GM12878 (cell line): ENCODE measurements around the gene CDC16. TPM values are rescaled to one million over a fixed set of nuclear protein-coding genes. Genes with fewer than 3 reads are reported as not detected.

Source experiments
- ATAC-seq: fragments of 200-7000 bp; cut with Tn5 transposase; 3 replicates; pipeline ENCODE4 v1.9.1; 2020; ENCODE audit warnings: mild to moderate bottlenecking, moderate library complexity
- BruUV-seq: library from RNA; stranded (reverse); fragments of 400-500 nt; replicated peaks from 2 replicates; lab custom pipeline; 2021; lab: Mats Ljungman, UMichigan
- CTCF ChIA-PET: fragments of 300-600 bp; sonication (Branson Sonifier 250); formaldehyde crosslinking; extraction: SDS; loops from one replicate; lab custom pipeline; 2021; ENCODE audit warnings: inconsistent platforms; lab: Yijun Ruan, JAX
- POLR2A ChIA-PET: fragments of 350-600 bp; formaldehyde crosslinking; extraction: SDS; loops from one replicate; lab custom pipeline; 2021; ENCODE audit warnings: inconsistent platforms; lab: Charles Lee
- RAD21 ChIA-PET: fragments of 300-600 bp; sonication (Branson Sonifier 250); formaldehyde crosslinking; loops from one replicate; lab custom pipeline; 2023; ENCODE audit warnings: antibody characterized with exemption; ENCODE audit not compliant: unreplicated experiment; lab: Charles Lee
- SMC1A ChIA-PET: fragments of 300-600 bp; sonication (Branson Sonifier 250); formaldehyde crosslinking; loops from one replicate; lab custom pipeline; 2023; ENCODE audit not compliant: unreplicated experiment, uncharacterized antibody; lab: Charles Lee
- DNase-seq: peaks from one replicate; pipeline ENCODE4 v3.0.0-alpha.2; 2011; ENCODE audit warnings: low read depth, low spot score
- FAIRE-seq: peaks from 3 replicates; lab custom pipeline; 2011; peaks lifted over from hg19 to GRCh38; lab: Jason Lieb, UNC
- H2AFZ ChIP-seq: 2 replicates; pipeline ENCODE4 v1.6.0; 2011; ENCODE audit warnings: low read depth, low read length, control low read depth; ENCODE audit not compliant: control insufficient read depth
- H3K27ac ChIP-seq: 2 replicates; pipeline ENCODE4 v1.5.1; 2011; ENCODE audit warnings: control low read depth; ENCODE audit not compliant: control insufficient read depth, insufficient read depth
- H3K27me3 ChIP-seq, 2 experiments: replicated peaks in 1 of 2; 2 replicates each; pipeline versions ENCODE4 v1.6.0 to v1.6.1; 2011; ENCODE audit warnings: low read length in 1 of 2; ENCODE audit not compliant: control insufficient read depth in 2 of 2, insufficient read depth in 2 of 2
- H3K36me3 ChIP-seq, 2 experiments: 2 replicates each; pipeline ENCODE4 v1.5.1; 2011; ENCODE audit warnings: low read length in 1 of 2; ENCODE audit not compliant: control insufficient read depth in 2 of 2, insufficient read depth in 2 of 2
- H3K4me1 ChIP-seq: 2 replicates; pipeline ENCODE4 v1.6.1; 2011; ENCODE audit warnings: mild to moderate bottlenecking, low read length, moderate library complexity, mixed read lengths; ENCODE audit not compliant: control insufficient read depth, insufficient read depth
- H3K4me2 ChIP-seq: 2 replicates; pipeline ENCODE4 v1.6.0; 2011; ENCODE audit warnings: control low read depth; ENCODE audit not compliant: control insufficient read depth, insufficient read depth
- H3K4me3 ChIP-seq: fragments of 200-600 bp; sonication (generic); 2 replicates; pipeline ENCODE4 v1.5.1; 2016
- H3K79me2 ChIP-seq: 2 replicates; pipeline ENCODE4 v1.6.0; 2011; ENCODE audit warnings: low read length; ENCODE audit not compliant: control insufficient read depth, insufficient read depth
- H3K9ac ChIP-seq: 2 replicates; pipeline ENCODE4 v1.8.0; 2011; ENCODE audit warnings: low read length, control low read depth, mixed read lengths; ENCODE audit not compliant: control insufficient read depth, insufficient read depth
- H3K9me3 ChIP-seq: replicated peaks from 3 replicates; pipeline ENCODE4 v1.5.1; 2011; ENCODE audit warnings: mild to moderate bottlenecking, low read length; ENCODE audit not compliant: control insufficient read depth, insufficient read depth
- H4K20me1 ChIP-seq: 2 replicates; pipeline ENCODE4 v1.6.0; 2011; ENCODE audit not compliant: control insufficient read depth, insufficient read depth
- BRCA1 ChIP-seq: IDR thresholded peaks from 2 replicates; pipeline ENCODE4 v1.6.1; 2011; ENCODE audit warnings: low read depth, low read length, improper control_type of control experiment
- CBFB ChIP-seq: IDR thresholded peaks from 2 replicates; pipeline ENCODE4 v1.6.1; 2016; ENCODE audit warnings: antibody characterized with exemption, low read depth
- CBX5 ChIP-seq: sonication (generic); IDR thresholded peaks from 2 replicates; pipeline ENCODE4 v1.6.1; 2016; ENCODE audit warnings: low read depth, moderate library complexity, mild to moderate bottlenecking, inconsistent platforms
- EP300 ChIP-seq, 2 experiments: fragments of 150-350 bp in 1 of 2; IDR thresholded peaks; 2 replicates each; pipeline ENCODE4 v1.6.1; 2011 to 2012; ENCODE audit warnings: low read depth in 2 of 2, low read length in 2 of 2, borderline replicate concordance in 1 of 2, improper control_type of control experiment in 1 of 2, inconsistent platforms in 1 of 2; ENCODE audit not compliant: control insufficient read depth in 1 of 2
- NR2C2 ChIP-seq: IDR thresholded peaks from 2 replicates; pipeline ENCODE4 v1.6.1; 2011; ENCODE audit warnings: borderline replicate concordance, low read depth; ENCODE audit not compliant: control insufficient read depth, insufficient read length
- SRF ChIP-seq, 2 experiments: IDR thresholded peaks; 2 replicates each; pipeline ENCODE4 v1.6.1; 2011; ENCODE audit warnings: low read depth in 2 of 2, low read length in 2 of 2, mild to moderate bottlenecking in 1 of 2, moderate library complexity in 1 of 2
- SUPT20H ChIP-seq: IDR thresholded peaks from 2 replicates; pipeline ENCODE4 v1.6.1; 2011; ENCODE audit warnings: low read depth, mild to moderate bottlenecking, low read length, moderate library complexity, borderline replicate concordance; ENCODE audit not compliant: control insufficient read depth
- TARDBP ChIP-seq: IDR thresholded peaks from 2 replicates; pipeline ENCODE4 v1.6.1; 2016; ENCODE audit warnings: borderline replicate concordance
- WGBS: methylation state at CpG from one replicate; pipeline ENCODE4 v1.1.6; 2016; ENCODE audit warnings: low lambda C conversion rate; ENCODE audit not compliant: insufficient replicate concordance, insufficient coverage; ENCODE audit errors: missing lambda C conversion rate; 5-methylcytosine and 5-hydroxymethylcytosine counted together
- in situ Hi-C: fragments of 300-500 bp; cut with MboI; formaldehyde crosslinking; loops from 9 replicates; pipeline ENCODE4 v1.14.3; 2018; ENCODE audit warnings: mixed read lengths
- intact Hi-C: fragments of 100-400 bp; cut with micrococcal nuclease; formaldehyde crosslinking; loops from one replicate; pipeline ENCODE4 v1.14.2; 2022; ENCODE audit not compliant: unreplicated experiment
- polyA plus RNA-seq, 11 experiments: library from polyadenylated mRNA; depleted of rRNA in 4 of 11; unstranded in 6 of 11; stranded (reverse) in 5 of 11; fragments of >200 nt; fragmentation: Nextera tagmentation in 4 of 11; fragmentation: Illumina TruSeq in 1 of 11; extraction: Ambion mirVana in 4 of 11; extraction: Trizol in 1 of 11; gene quantifications; 1 replicate in 1 of 11; 2 replicates in 10 of 11; pipeline versions ENCODE4 v1.2.1 to v1.2.3, GENCODE V29; 2011 to 2016; ENCODE audit warnings: inconsistent platforms in 2 of 11, missing spikeins in 2 of 11, low read depth in 1 of 11
- total RNA-seq, 4 experiments: library from RNA; depleted of rRNA in 3 of 4; stranded (reverse); fragments of >200 nt in 3 of 4; fragmentation: Illumina TruSeq in 1 of 4; extraction: Trizol in 1 of 4; gene quantifications; 2 replicates each; pipeline versions ENCODE4 v1.2.1 to v1.2.3, GENCODE V29; 2013 to 2021
- TF ChIP-seq, protein P1 (sequence below): IDR thresholded peaks from 2 replicates; pipeline ENCODE4 v1.6.1; 2012; ENCODE audit warnings: low read depth, low read length, improper control_type of control experiment
- TF ChIP-seq, protein P2 (sequence below): IDR thresholded peaks from 2 replicates; pipeline ENCODE4 v1.6.1; 2011; ENCODE audit warnings: mild to moderate bottlenecking, low read depth, low read length, moderate library complexity; ENCODE audit not compliant: insufficient replicate concordance
- TF ChIP-seq, protein P3 (sequence below): IDR thresholded peaks from 2 replicates; pipeline ENCODE4 v1.6.1; 2012; ENCODE audit warnings: low read depth, low read length, improper control_type of control experiment

The CDC16 gene
- total and polyA plus RNA-seq, 10 of the 15 experiments (the other 5 are each of a cell fraction or from before 2014, with no cell fraction given) = 15.4 to 92.9 (median 31.4) TPM

DNA sequence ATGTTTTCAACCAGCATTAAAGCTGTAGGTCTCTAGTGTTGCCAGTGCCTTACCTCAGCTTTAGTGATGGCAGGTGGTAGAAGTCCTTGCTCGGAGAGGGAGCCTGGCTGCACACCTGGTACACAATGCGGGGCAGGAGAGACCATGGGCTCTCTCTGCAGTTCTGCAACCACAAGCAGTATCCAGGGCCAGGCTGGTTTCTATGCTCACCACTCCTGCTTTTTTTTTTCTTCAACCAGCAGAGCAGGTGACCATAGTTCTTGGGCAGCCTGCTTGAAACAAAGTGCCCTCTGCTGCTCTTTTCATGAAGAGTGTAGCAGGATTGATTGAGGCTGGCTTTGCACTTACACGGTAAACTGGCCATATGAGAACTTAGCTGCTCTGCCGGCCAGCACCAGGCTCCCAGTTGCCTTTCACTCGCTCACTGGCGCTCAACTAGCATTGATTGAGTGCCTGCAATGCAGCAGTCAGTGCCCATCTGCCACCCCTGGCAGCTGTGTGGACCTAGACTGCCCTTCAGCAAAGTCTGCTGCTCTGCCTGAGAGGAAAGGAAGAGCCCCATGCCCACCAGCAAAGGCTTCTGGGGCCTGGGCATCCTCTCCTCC is 75.2 kb downstream of the CDC16 start:
- no peak for FAIRE-seq
- Histone ChIP-seq H3K27ac (no peak overlapping the region), H3K9ac (no peak overlapping the region)
- intact Hi-C loops = no loop called here
- SMC1A ChIA-PET = interaction anchor here (1.3 to 2.3 kb wide), 2 partner anchors 15 to 17 kb away, joined by 3 to 5 read pairs; no protein-coding TSS in a partner anchor
- no peak for TF ChIP-seq SUPT20H
- TF ChIP-seq, protein P1, sequence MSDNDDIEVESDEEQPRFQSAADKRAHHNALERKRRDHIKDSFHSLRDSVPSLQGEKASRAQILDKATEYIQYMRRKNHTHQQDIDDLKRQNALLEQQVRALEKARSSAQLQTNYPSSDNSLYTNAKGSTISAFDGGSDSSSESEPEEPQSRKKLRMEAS = no peak
- TF ChIP-seq NR2C2 = no peak
- TF ChIP-seq BRCA1 = no peak
- TF ChIP-seq EP300 (IDR thresholded peaks at IDR 0.05; ENCODE audit: borderline replicate concordance in 1 of 2, control insufficient read depth in 1 of 2, low read depth in 2 of 2, low read length in 2 of 2) = no peak
- no peak for TF ChIP-seq CBFB
- no peak for TF ChIP-seq SRF (IDR thresholded peaks at IDR 0.05; ENCODE audit: low read depth in 2 of 2, low read length in 2 of 2)
- TF ChIP-seq, protein P2, sequence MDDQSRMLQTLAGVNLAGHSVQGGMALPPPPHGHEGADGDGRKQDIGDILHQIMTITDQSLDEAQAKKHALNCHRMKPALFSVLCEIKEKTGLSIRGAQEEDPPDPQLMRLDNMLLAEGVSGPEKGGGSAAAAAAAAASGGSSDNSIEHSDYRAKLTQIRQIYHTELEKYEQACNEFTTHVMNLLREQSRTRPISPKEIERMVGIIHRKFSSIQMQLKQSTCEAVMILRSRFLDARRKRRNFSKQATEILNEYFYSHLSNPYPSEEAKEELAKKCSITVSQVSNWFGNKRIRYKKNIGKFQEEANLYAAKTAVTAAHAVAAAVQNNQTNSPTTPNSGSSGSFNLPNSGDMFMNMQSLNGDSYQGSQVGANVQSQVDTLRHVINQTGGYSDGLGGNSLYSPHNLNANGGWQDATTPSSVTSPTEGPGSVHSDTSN = no peak
- TF ChIP-seq TARDBP = no peak
- TF ChIP-seq, protein P3, sequence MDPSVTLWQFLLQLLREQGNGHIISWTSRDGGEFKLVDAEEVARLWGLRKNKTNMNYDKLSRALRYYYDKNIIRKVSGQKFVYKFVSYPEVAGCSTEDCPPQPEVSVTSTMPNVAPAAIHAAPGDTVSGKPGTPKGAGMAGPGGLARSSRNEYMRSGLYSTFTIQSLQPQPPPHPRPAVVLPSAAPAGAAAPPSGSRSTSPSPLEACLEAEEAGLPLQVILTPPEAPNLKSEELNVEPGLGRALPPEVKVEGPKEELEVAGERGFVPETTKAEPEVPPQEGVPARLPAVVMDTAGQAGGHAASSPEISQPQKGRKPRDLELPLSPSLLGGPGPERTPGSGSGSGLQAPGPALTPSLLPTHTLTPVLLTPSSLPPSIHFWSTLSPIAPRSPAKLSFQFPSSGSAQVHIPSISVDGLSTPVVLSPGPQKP = no peak
- TF ChIP-seq CBX5 = no peak
- TF ChIP-seq, all 136 proteins: peak for 0
- RAD21 ChIA-PET = interaction anchor here (4.3 kb wide), 1 partner anchor 29 kb away, joined by 24 read pairs; the partner anchor contains the start of gene UPF3A
- Histone ChIP-seq H3K79me2 (peaks cover 12% of the 10 kb centered on the region), H3K4me3 (no peak overlapping the region), H3K4me1 (peaks cover 5% of the 10 kb centered on the region; the same call in 1 of the 2 replicates), H2AFZ (no peak overlapping the region), H3K4me2 (no peak overlapping the region), H3K9me3 (no peaks in the 10 kb centered on the region), H3K27me3 (no peaks in the 10 kb centered on the region), H3K36me3 (no peaks in the 10 kb centered on the region; a peak in 1 of 4 replicates), H4K20me1 (no peaks in the 10 kb centered on the region)
- in situ Hi-C loops = no loop called here
- ATAC-seq (no peak), DNase-seq (no peak)
- no TSS peak for BruUV-seq
- 91% methylated on average over 6 of the region's 6 CpGs for WGBS
- CTCF ChIA-PET = no interaction called here
- POLR2A ChIA-PET = interaction anchor here (0.6 to 1.1 kb wide), 3 partner anchors 12 to 34 kb away, joined by 3 to 4 read pairs (median 3); no protein-coding TSS in a partner anchor
